ENCODE measurements around the gene ABCB11.

- no peak for TF ChIP-seq TSC22D4 (tag; IDR thresholded peaks at IDR 0.05)
- no peak for TF ChIP-seq NR2F6 (CRISPR knock-in tag; IDR thresholded peaks at IDR 0.05)
- TF ChIP-seq, protein P1, sequence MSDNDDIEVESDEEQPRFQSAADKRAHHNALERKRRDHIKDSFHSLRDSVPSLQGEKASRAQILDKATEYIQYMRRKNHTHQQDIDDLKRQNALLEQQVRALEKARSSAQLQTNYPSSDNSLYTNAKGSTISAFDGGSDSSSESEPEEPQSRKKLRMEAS (CRISPR knock-in tag; IDR thresholded peaks at IDR 0.05), result no peak
- TF ChIP-seq, protein P2, sequence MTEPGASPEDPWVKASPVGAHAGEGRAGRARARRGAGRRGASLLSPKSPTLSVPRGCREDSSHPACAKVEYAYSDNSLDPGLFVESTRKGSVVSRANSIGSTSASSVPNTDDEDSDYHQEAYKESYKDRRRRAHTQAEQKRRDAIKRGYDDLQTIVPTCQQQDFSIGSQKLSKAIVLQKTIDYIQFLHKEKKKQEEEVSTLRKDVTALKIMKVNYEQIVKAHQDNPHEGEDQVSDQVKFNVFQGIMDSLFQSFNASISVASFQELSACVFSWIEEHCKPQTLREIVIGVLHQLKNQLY (CRISPR knock-in tag; conservative IDR thresholded peaks at IDR 0.05), result no peak
- no peak for TF ChIP-seq RBM39 (optimal IDR thresholded peaks at IDR 0.05; ENCODE audit: low read depth, low read length)
Measured at GRCh38 chr2:168928113-168928831, 102.9 kb downstream of the ABCB11 start.
